ENCODE measurements around the gene CRLF3.
"Not testable (repeated sequence)": the region's sequence is repeated elsewhere in the genome, so short reads cannot be mapped to it uniquely, and the experiment has no call there.

CRLF3 gene

DNA sequence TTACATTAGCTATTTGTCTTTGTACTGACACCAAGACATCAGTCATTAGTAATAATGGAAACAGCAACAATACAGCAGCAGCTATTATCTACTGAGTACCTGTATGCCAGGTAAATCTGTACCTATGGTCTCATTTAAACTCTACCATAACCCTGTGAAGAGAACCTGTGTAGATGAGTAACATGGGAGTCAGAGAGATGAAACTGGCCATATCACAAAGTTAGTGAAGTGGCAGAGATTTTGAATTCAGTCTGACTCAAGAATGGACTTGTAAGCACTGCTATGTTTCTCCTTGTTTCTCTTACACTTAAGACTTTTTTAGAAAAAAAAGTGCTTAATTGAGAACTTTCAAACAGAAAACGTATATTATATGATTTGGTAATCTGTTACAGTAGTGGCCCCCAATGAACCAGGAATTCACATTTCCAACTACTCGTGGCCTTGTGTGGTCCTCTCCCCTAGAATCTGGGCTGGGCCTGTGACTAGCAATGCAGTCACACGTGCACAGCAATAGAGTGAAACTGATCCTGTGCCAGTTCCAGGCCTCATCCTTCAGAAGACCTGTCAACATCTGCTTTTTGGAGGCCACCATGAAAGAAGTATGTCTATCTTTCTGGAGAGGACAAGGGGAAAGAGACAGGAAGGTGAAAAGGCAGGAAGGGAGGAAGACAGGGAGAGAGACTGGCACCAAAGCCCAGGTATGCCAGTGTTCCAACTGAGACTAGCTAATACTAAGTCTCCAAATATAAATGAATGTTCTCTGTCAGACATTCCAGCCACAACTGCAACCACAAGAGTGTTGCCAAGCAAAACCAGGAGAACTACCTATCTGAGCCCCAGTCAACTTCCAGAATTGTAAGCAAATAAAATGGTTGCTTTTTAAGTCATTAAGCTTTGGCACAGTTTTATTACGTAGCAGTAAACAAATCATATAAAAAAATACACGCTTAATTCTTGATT lies 12.0 kb downstream of the CRLF3 start:
- DNase-seq: no peak

DNA sequence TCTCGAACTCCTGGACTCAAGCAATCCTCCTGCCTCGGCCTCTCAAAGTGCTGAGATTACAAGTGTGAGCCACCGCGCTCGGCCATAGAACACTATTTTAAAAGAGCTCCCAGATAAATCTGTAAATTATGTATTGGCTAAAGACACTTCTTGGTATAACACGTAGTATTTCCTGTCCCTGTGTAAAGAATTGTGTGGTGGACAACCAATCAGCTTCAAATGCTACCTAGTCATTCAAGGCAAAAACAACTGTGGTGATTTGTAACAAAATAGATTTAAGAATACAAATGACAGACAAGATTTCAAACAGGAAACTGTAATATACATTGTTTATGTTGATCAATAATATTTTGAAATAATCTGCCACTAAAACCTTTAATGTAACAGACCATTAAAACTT lies 14.6 kb downstream of the CRLF3 start:
- DNase-seq: no peak

DNA sequence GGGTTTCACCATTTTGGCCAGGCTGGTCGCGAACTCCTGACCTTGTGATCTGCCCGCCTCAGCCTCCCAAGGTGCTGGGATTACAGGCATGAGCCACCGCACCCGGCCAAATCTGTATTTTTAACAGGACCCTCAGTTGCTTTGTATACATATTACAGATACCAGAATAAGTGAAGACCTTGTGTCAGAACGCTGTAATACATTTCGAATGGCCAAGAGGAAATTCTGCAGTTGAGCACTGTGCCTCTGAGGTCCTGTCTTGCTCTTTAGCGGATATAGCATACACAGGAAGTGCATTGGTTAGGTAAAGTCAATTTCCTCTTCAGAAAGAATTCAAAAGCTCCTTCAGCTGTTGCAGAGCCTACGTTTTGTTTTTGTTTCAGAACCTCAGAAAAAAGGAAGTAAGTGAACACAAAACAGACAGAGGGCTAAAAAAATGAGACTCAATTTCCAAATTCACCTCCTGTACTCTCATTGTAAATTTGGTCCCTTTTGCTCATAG lies 15.7 kb downstream of the CRLF3 start:
- DNase-seq: no peak

DNA sequence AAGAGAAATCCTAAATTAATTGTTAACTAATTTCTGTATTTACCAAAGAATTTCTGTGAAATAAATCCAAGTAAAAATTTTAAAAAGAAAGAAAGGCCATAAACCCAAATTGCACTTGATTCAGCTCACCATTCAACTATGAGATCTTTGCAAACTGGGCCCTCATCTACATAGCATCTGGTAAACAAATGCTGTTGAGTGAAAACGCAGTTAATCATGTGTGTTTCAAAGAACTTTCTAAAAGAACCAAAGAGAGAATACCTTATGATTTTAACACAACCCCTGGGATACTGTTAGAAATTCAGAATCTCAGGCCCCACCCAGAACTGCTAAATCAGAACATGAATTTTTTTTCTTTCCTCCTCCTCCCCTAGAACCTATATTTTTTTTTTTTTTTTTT lies 16.6 kb downstream of the CRLF3 start:
- DNase-seq: no peak

DNA sequence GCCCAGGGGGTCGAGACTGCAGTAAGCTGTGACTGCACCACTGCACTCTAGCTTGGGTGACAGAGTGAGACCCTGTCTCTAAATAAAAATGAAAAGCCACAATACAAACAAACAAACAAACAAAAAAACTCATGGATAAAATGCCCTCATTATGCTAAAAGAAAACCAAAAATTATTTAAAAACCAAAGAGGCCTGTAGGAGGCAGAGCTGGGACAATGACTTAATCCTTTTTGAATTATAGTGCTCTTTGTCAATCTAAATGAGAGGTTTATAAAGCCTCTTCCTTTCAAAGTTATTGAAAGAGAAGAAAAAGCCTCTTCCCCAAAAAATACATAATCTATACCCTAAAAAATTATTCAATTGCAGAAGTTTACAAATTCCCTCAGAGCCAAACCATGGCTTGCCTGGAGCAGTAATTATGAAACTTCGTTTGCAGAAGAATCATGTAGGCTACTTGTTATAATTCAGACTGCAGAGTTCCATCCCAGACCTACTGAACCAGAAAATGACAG lies 18.5 kb downstream of the CRLF3 start:
- no peak for DNase-seq

DNA sequence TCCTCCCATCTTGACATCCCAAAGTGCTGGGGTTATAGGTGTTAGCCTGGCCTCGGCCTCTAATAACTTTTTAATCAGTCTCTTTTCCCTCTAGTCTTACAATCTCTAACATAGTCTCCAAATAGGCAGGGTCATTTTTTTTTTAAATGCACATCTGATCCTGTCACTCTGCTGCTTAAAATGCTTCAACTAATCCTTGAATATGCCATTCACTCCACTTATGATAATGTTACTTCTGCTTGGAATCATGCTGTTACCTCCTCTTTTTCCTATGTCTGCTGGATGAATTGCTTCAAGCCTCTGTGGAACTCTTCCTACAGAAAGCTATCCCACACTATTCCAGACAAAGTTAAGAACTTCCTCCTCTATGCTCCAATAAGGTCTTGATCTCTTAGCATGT lies 22.8 kb downstream of the CRLF3 start:
- DNase-seq: no peak

DNA sequence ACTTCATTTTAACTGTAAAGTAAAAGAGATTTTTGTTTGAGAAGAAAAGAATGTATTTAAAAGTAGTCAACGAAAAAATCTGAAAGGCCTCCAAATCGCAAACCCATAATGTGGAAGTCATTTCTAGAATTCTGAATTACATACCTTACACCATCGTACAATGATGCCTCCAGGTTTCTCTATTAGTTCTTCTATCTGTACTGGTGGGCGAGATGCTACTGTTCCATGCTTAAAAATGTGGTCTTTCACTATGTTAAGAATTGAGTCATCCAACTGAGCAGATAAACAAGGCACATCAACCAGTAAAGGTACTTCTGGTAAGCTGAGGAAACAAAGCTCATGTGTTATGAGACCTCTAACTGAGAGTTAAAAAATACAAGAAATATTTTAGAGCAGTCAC lies 28.5 kb downstream of the CRLF3 start:
- no peak for DNase-seq

DNA sequence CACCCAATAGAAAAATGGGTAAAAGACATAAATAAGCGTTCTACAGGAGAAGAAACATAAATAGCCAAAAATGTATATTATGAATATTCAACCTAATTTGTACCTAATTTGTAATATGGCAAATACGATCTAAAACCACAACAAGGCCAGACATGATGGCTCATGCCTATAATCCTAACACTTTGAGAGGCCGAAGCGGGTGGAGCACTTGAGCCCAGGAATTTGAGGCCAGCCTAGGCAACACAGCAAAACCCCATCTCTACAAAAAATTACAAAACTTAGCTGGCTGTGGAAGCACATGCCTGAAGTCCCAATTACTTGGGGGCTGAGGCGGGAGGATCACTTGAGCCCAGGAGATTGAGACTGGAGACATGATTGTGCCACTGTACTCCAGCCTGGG lies 30.1 kb downstream of the CRLF3 start:
- DNase-seq: no peak

DNA sequence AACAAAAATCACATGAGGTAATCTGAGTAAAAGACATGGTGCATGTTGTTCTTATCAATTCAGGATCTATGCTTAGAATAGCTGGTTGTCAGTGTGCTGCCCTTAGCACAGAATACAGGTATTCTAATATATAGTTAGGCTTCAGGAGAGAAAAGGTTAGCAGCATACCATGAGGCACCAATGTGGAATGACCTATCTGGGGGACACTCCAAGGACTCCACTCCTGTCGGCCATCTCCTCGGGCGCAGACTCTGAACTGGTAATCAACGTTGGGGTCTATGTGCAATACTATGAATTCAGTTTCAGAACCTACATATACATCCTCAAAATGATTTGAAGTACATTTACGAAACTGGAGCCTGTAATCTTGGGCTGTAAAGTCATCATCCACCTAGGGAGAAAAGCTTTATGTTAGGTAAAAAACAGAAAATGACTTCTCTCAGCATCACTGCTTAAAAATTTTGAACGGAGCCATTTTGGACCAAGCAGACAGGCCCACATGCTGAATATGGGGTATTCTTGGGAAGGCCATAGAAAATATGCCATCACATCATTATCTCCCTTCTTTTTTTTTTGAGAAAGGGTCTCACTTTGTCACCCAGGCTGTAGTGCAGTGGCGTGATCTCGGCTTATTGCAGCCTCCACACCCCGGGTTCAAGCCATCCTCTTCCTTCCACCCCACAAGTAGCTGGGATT lies 31.1 kb downstream of the CRLF3 start:
- no peak for DNase-seq

DNA sequence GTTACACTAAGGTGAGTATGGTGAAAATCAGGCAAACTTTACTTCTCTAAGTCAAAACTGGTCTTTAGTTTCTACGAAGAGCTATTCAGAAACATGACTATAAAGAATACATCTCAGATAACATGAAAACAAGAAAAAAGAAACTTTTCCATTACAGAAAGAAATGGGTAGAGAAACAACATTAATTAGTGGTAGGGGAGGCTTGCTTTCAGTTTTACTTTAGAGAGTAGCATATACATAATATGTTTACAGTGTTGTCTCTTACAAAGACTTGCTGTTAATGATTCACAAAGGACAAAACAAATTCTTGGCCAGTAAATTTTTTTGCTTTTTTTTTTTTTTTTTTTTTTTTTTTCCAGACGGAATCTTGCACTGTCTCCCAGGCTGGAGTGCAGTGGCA lies 34.2 kb downstream of the CRLF3 start:
- no peak for DNase-seq

DNA sequence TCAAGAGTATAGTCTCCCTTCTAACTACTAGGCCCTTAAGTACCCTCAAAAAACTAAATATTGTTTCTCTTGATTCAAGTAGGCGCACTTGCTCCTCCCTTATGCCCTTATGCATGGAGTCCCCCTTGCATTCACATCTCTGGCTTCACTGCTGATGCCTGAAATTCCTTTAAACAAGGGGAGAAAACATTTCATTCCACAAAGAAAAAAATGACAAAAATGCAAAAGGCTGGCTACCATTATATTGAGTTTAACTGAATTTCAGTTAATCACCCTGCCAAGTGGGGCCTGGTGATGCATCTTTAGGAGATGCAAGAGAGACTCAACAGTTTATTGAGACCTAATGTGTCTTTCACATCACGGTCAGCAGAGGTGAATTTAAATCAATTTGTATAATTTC lies 35.6 kb downstream of the CRLF3 start:
- no peak for DNase-seq

DNA sequence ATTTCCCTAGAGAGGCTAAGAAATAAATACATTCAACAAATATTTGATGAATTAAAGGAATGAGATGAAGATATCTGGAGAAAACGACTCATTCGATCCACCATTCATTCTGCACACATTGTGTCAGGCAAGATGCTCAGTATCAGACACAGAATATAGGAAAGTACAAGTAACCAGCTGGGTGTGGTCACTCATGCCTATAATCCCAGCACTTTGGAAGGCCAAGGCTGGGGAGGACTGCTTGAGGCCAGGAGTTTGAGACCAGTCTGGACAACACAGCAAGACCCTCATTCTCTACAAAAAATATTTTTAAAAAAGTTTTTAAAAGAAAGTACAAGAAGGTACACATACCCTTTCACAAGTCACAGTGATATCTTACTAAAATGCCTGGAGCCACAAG lies 42.3 kb downstream of the CRLF3 start:
- no peak for DNase-seq

DNA sequence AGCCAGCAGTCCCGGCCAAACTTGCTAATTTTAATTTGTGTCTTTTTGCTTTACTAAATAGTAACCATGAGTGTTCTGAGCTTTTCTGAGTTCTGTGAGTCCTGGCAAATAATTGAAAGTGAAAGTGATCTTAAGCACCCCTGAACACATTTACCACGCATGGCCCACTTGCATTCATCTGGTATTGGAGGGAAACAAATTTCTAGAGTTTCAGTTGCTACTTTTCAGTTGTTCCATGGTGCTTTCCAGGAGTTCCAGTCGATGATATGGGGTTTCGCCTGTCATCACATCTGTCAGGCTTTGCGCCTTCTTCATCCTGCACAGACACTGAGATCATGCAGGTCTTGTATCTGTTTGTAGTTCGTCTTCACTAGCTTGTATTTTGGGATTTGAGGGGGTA lies 44.1 kb downstream of the CRLF3 start:
- no peak for DNase-seq

DNA sequence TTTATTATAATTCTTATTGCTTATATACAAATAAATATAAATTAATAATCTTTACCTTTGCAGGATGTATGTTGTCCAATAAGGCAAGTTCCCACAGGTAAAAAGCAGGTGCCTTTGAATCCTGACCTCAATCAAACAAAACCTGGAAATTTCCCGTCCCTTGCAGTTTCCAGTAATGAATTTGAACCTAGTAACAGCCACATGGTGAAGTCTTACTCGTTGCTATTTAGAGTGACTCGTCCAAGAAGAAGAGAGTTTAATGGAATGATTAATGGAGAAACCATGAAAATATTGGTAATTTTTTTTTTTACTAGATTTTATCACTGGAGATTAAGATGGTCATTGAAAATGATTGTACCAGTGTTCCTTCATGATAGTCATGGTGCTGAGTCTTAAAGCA lies 55.7 kb downstream of the CRLF3 start:
- not testable (repeated sequence) for DNase-seq

DNA sequence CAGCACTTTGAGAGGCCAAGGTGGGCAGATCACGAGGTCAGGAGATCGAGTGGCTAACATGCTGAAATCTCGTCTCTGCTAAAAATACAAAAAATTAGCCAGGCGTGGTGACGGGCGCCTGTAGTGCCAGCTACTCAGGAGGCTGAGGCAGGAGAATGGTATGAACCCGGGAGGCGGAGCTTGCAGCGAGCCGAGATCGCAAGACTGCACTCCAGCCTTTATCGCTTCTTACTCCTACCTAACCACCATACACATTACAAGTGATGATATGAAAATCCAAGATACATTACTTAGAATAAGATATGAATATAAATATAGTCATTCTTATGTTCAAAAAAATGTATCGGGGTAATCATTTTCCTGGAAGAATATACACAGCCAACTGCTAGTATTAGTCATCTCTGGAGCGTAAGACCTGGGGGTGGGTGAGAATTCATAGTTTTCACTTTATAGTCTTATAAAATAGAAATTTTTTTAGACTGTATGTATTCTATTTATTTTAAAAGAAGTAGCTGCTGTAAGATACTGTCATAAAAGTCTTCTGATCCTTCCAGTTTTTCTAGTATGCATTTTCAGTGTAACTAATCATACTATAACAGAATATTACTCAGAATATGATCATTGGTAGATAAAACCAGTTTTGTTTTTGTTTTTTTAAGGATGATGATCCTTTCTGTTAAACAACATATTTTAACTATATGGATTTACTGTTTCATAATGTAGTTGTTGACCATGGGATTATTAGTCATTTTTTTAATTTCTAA lies 56.7 kb downstream of the CRLF3 start:
- not testable (repeated sequence) for DNase-seq

DNA sequence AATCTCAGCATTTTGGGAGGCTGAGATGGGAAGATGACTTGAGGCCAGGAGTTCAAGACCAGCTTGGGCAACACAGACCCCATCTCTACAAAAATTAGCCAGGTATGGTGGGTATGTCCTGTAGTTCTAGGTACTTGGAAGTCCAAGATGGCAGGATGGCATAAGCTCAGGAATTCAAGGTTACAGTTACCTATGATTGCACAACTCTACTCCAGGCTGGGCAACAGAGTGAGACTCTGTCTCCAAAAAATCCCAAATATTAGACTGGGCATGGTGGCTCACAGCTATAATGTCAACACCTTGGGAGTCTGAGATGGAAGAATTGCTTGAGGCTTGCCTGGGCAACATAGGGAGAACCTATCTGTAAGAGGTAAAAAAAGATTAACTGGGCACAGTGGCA lies 63.4 kb downstream of the CRLF3 start:
- no peak for DNase-seq

DNA sequence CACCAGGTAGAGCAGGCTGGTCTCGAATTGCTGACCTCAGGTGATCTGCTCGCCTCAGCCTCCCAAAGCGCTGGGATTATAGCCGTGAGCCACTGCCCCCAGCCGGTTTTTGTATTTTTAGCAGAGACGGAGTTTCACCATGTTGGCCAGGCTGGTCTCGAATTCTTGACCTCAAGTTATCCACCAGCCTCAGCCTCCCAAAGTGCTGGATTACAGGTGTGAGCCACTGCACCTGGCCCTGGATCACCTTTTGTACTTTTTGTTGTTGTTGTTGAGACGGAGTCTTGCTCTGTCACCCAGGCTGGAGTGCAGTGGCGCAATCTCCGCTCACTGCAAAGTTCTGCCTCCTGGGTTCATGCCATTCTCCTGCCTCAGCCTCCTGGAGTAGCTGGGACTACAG lies 71.2 kb downstream of the CRLF3 start:
- not testable (repeated sequence) for DNase-seq

DNA sequence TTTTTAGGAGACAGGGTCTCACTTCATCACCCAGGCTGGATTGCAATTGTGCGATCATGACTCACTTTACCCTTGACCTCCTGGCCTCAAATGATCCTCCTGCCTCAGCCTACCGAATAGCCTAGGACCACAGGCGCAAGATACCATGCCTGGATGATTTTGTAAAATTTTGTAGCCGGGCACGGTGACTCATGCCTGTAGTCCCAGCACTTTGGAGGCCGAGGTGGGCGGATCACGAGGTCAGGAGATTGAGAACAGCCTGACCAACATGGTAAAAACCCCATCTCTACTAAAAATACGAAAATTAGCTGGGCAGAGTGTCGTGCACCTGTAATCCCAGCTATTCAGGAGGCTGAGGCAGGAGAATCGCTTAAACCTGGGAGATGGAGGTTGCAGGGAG lies 73.5 kb downstream of the CRLF3 start:
- DNase-seq: not testable (repeated sequence)

DNA sequence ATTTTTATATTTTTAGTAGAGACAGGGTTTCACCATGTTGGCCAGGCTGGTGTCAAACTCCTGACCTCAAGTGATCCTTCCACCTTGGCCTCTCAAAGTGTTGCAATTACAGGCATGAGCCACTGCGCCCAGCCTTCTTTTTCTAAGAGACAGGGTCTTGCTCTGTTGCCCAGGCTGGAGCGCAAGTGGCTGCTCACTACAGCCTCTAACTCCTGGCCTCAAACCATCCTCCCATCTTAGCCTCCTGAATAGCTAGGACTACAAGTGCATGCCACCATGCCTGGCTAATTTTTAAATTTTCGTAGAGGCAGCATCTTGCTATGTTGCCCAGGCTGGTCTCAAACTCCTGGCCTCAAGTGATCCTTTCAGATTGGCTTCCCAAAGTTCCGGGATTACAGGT lies 76.9 kb downstream of the CRLF3 start:
- not testable (repeated sequence) for DNase-seq

DNA sequence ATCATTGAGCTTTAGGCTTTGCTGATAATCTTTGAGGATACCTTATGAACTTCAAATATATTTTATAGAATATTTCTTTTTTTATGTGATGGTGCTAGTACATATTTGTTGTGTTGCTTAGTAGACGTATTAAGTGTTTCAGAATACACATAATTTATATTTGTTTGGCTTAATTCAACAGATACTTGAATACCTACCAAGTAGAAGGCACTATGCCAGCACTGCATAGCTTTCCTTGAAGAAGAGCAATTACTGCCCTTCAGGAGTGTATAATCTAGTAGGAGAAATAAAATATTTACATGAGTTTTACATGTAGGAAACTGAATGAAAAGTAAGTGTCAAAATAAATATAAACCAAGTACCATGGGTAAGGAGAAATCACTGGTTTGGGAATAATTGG lies 81.8 kb downstream of the CRLF3 start:
- not testable (repeated sequence) for DNase-seq

DNA sequence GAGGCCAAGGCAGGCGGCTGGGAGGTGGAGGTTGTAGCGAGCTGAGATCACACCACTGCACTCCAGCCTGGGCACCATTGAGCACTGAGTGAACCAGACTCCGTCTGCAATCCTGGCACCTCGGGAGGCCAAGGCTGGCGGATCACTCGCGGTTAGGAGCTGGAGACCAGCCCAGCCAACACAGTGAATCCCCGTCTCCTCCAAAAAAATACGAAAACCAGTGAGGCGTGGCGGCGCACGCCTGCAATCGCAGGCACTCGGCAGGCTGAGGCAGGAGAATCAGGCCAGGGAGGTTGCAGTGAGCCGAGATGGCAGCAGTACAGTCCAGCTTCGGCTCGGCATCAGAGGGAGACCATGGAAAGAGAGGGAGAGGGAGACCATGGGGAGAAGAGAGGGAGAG lies 88.1 kb downstream of the CRLF3 start:
- DNase-seq: not testable (repeated sequence)

DNA sequence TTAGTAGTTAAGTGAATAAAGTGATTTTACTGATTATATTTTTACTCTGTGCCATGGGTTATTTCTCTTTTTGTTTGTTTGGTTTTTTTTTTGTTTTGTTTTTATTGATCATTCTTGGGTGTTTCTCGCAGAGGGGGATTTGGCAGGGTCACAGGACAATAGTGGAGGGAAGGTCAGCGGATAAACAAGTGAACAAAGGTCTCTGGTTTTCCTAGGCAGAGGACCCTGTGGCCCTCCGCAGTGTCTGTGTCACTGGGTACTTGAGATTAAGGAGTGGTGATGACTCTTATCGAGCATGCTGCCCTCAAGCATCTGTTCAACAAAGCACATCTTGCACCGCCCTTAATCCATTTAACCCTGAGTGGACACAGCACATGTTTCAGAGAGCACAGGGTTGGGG lies 88.8 kb downstream of the CRLF3 start:
- DNase-seq: not testable (repeated sequence)

DNA sequence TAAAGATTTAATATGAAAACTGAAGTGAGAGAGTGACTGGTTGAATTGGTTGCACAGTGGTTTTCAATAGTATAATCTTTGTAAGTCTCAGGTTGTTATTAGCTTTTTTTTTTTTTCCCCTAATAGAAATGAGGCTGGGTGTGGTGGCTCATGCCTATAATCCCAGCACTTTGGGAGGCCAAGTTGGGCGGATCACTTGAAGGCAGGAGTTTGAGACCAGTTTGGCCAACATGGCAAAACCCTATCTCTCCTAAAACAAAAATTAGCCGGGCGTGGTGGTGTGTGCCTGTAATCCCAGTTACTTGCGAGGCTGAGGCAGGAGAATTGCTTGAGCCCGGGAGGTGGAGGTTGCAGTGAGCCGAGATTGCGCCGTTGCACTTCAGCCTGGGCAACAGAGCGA lies 89.3 kb downstream of the CRLF3 start:
- DNase-seq: not testable (repeated sequence)
